ENCODE data around the gene CDKL4. TPM values are rescaled to one million over a fixed set of nuclear protein-coding genes. Genes with fewer than 3 reads are reported as not detected.
A peak's percentile ranks its signal among the peaks of the same experiment; 100 is the strongest.

CDKL4 gene
- total and polyA plus RNA-seq, 2 of the 13 experiments (the other 11 are each of a cell fraction or from before 2014, with no cell fraction given) = 0.29 to 0.50 TPM

- TF ChIP-seq ZNF318 (CRISPR knock-in tag; IDR thresholded peaks at IDR 0.05) = no peak
- peak; percentile 32; the same call in 1 of the 2 replicates for TF ChIP-seq ZBTB20 (CRISPR knock-in tag; IDR thresholded peaks at IDR 0.05; ENCODE audit: borderline replicate concordance, low read depth)
- no peak for TF ChIP-seq ZEB1 (IDR thresholded peaks at IDR 0.05; ENCODE audit: insufficient replicate concordance, low read depth)
- TF ChIP-seq ZNF644 (CRISPR knock-in tag; IDR thresholded peaks at IDR 0.05; ENCODE audit: low read depth) = no peak
- no peak for TF ChIP-seq SALL2 (CRISPR knock-in tag; IDR thresholded peaks at IDR 0.05)
- TF ChIP-seq HOXD1 (CRISPR knock-in tag; IDR thresholded peaks at IDR 0.05) = no peak
- TF ChIP-seq RFX5 (IDR thresholded peaks at IDR 0.05; ENCODE audit: low read depth, low read length) = no peak
- TF ChIP-seq ZNF619 (CRISPR knock-in tag; IDR thresholded peaks at IDR 0.05) = no peak
- TF ChIP-seq HMGXB4 (CRISPR knock-in tag; IDR thresholded peaks at IDR 0.05; ENCODE audit: borderline replicate concordance in 1 of 2, low read depth in 1 of 2) = no peak
- no peak for TF ChIP-seq ZSCAN21 (CRISPR knock-in tag; IDR thresholded peaks at IDR 0.05; ENCODE audit: borderline replicate concordance)
- no peak for TF ChIP-seq NR1H2 (CRISPR knock-in tag; IDR thresholded peaks at IDR 0.05; ENCODE audit: borderline replicate concordance, low read depth)
- TF ChIP-seq ZFP36L1 (CRISPR knock-in tag; IDR thresholded peaks at IDR 0.05) = no peak
- TF ChIP-seq MYNN (CRISPR knock-in tag; IDR thresholded peaks at IDR 0.05; ENCODE audit: low read depth) = no peak
- no peak for TF ChIP-seq MTA3 (CRISPR knock-in tag; IDR thresholded peaks at IDR 0.05)
- no peak for TF ChIP-seq EEA1 (CRISPR knock-in tag; IDR thresholded peaks at IDR 0.05; ENCODE audit: borderline replicate concordance)
- peak; percentile 96 for TF ChIP-seq BCL6 (CRISPR knock-in tag; IDR thresholded peaks at IDR 0.05)
- TF ChIP-seq PPARG (CRISPR knock-in tag; conservative IDR thresholded peaks at IDR 0.05) = peak; percentile 56; the same call in 1 of the 2 replicates
- no peak for TF ChIP-seq PCBP2 (optimal IDR thresholded peaks at IDR 0.05; ENCODE audit: low read depth, low read length, poor library complexity, severe bottlenecking)
- TF ChIP-seq ZBTB37 (CRISPR knock-in tag; IDR thresholded peaks at IDR 0.05) = no peak
- no peak for TF ChIP-seq ZNF251 (CRISPR knock-in tag; IDR thresholded peaks at IDR 0.05)
These were observed 103.4 kb downstream of the CDKL4 start (continued) for GRCh38 chr2:39140322-39140847.

Data from HepG2 (cell line).